ENCODE measurements around the gene CFAP61. TPM values are rescaled to one million over a fixed set of nuclear protein-coding genes. Genes with fewer than 3 reads are reported as not detected.

The CFAP61 gene
- total RNA-seq, 1 donor from 2014 or later: not detected

DNA sequence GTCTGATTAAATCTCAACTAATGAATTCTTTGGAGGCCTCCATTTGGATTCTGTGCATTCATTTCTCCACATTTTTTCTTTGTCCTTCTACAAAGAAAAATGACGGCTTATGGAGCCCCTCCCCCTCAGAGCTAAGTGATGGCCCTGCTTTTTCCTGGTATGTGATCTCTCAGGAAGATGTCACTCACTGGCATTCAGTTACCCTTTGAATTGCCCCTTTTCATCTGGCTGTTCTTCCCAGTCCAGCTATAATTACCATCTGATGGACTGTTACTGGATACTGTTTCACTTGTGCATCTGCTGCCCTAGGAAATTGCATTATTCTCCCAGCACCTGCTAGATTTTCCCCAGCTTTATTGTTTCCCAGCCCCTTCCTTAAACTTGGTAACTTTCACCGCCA lies 151.9 kb downstream of the CFAP61 start:
- H3K9ac ChIP-seq (ENCODE audit: low read length): no peak overlapping the region
- no peaks in the 10 kb centered on the region for H3K36me3 Mint-ChIP-seq (ENCODE audit: low read depth, unreplicated experiment)
- TF ChIP-seq, protein P1, sequence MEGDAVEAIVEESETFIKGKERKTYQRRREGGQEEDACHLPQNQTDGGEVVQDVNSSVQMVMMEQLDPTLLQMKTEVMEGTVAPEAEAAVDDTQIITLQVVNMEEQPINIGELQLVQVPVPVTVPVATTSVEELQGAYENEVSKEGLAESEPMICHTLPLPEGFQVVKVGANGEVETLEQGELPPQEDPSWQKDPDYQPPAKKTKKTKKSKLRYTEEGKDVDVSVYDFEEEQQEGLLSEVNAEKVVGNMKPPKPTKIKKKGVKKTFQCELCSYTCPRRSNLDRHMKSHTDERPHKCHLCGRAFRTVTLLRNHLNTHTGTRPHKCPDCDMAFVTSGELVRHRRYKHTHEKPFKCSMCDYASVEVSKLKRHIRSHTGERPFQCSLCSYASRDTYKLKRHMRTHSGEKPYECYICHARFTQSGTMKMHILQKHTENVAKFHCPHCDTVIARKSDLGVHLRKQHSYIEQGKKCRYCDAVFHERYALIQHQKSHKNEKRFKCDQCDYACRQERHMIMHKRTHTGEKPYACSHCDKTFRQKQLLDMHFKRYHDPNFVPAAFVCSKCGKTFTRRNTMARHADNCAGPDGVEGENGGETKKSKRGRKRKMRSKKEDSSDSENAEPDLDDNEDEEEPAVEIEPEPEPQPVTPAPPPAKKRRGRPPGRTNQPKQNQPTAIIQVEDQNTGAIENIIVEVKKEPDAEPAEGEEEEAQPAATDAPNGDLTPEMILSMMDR (IDR thresholded peaks at IDR 0.05; ENCODE audit: insufficient read depth, low read depth, low read length): no peak
- TF ChIP-seq EZH2 (IDR thresholded peaks at IDR 0.05; ENCODE audit: insufficient read depth, low read length): no peak
- H3K79me2 ChIP-seq (ENCODE audit: insufficient read depth, low read length): no peaks in the 10 kb centered on the region
- H3K27ac ChIP-seq (ENCODE audit: low read depth, low read length): no peak overlapping the region
- DNase-seq (ENCODE audit: low read depth) (no peak), FAIRE-seq (no peak)
- H3K27me3 Mint-ChIP-seq (ENCODE audit: low read depth, unreplicated experiment): no peaks in the 10 kb centered on the region
- no peaks in the 10 kb centered on the region for H3K9me3 Mint-ChIP-seq (ENCODE audit: unreplicated experiment)
- H3K4me2 ChIP-seq (ENCODE audit: low read length): no peak overlapping the region
- no peak overlapping the region for H2AFZ ChIP-seq (ENCODE audit: low read depth, low read length)
- H3K27me3 ChIP-seq (ENCODE audit: insufficient read depth, low read length): peaks cover under 1% of the 10 kb centered on the region
- H4K20me1 ChIP-seq (ENCODE audit: insufficient read depth, low read length): no peaks in the 10 kb centered on the region
- H3K9me3 ChIP-seq (ENCODE audit: insufficient read depth, low read depth, low read length): no peaks in the 10 kb centered on the region
- H3K4me3 ChIP-seq (ENCODE audit: insufficient read depth, low read depth, low read length): no peak overlapping the region
- no peak overlapping the region for H3K27ac Mint-ChIP-seq (ENCODE audit: unreplicated experiment)
- H3K4me1 Mint-ChIP-seq (ENCODE audit: low read depth, unreplicated experiment): peaks cover 8% of the 10 kb centered on the region
- H3K36me3 ChIP-seq (ENCODE audit: insufficient read depth, low read length): no peaks in the 10 kb centered on the region
- no peaks in the 10 kb centered on the region for H3K4me1 ChIP-seq (ENCODE audit: insufficient read depth, low read length)
- H3K4me3 Mint-ChIP-seq (ENCODE audit: unreplicated experiment): no peak overlapping the region

DNA sequence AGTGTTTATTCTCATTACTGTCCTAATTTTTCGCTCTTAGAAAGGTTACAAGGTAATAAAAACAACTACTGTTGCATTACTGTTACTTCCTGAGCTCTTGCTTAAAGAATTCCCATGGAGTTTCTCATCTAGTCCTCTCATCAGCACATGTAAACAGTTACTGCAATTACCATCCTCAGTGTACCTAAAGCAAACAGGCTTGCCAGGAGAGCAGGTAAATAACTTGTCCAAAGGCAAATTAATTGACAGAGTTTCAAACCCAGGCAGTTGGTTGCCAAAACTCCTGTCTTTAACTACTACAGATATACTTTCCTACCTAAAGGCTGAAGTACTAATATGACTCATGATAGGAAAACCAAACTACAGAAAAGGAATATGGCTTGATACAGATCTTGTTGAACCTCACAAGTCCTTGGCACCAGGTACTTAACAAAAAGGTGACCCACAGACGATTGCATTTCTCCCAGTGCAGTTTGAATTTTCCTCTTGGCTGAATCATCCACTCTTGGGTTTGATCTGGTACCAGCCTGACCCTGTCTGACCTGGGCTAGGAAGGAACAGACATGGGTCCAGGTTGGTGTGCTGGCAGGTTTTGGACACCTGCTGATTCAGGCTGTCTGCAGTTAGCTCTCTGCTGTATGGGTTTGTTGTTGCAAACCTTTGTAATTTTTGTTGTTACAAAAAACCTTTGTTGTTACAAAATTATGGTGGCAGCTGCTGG lies 153.0 kb downstream of the CFAP61 start:
- no peak overlapping the region for H3K4me2 ChIP-seq (ENCODE audit: low read length)
- H3K9ac ChIP-seq (ENCODE audit: low read length): no peak overlapping the region
- no peaks in the 10 kb centered on the region for H3K79me2 ChIP-seq (ENCODE audit: insufficient read depth, low read length)
- Mint-ChIP-seq H3K4me1 (ENCODE audit: low read depth, unreplicated experiment) (peaks cover 12% of the 10 kb centered on the region), H3K27ac (ENCODE audit: unreplicated experiment) (no peak overlapping the region), H3K9me3 (ENCODE audit: unreplicated experiment) (no peaks in the 10 kb centered on the region), H3K36me3 (ENCODE audit: low read depth, unreplicated experiment) (no peaks in the 10 kb centered on the region), H3K27me3 (ENCODE audit: low read depth, unreplicated experiment) (no peaks in the 10 kb centered on the region), H3K4me3 (ENCODE audit: unreplicated experiment) (no peak overlapping the region)
- H3K4me3 ChIP-seq (ENCODE audit: insufficient read depth, low read depth, low read length): no peak overlapping the region
- TF ChIP-seq EZH2 (IDR thresholded peaks at IDR 0.05; ENCODE audit: insufficient read depth, low read length): no peak
- TF ChIP-seq, protein P1 (IDR thresholded peaks at IDR 0.05; ENCODE audit: insufficient read depth, low read depth, low read length): no peak
- no peak overlapping the region for H3K27ac ChIP-seq (ENCODE audit: low read depth, low read length)
- H4K20me1 ChIP-seq (ENCODE audit: insufficient read depth, low read length): no peaks in the 10 kb centered on the region
- DNase-seq (ENCODE audit: low read depth) (no peak), FAIRE-seq (no peak)
- H3K4me1 ChIP-seq (ENCODE audit: insufficient read depth, low read length): no peaks in the 10 kb centered on the region
- H3K9me3 ChIP-seq (ENCODE audit: insufficient read depth, low read depth, low read length): no peaks in the 10 kb centered on the region
- H2AFZ ChIP-seq (ENCODE audit: low read depth, low read length): no peak overlapping the region
- H3K36me3 ChIP-seq (ENCODE audit: insufficient read depth, low read length): no peaks in the 10 kb centered on the region
- no peaks in the 10 kb centered on the region for H3K27me3 ChIP-seq (ENCODE audit: insufficient read depth, low read length)

DNA sequence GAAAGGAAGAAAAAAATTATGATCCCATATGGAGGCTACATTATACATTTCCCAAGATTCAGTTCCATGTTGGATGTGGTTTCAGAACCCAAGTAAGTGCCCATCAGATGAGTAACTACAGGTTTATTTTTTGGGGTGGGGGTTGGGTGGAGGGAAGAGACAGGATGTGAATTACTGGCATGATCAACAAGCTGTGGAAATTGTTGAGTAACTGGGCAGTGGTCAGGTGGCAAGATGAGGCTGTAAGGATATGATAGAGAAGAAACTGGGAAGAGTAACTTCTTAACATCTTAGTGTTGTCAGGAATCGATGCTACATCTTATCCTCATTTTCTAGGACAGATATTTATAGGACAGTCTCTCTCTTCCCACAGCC lies 153.5 kb downstream of the CFAP61 start:
- TF ChIP-seq EZH2 (IDR thresholded peaks at IDR 0.05; ENCODE audit: insufficient read depth, low read length): no peak
- TF ChIP-seq, protein P1 (IDR thresholded peaks at IDR 0.05; ENCODE audit: insufficient read depth, low read depth, low read length): no peak
- no peaks in the 10 kb centered on the region for H3K27me3 ChIP-seq (ENCODE audit: insufficient read depth, low read length)
- no peak overlapping the region for H3K4me3 ChIP-seq (ENCODE audit: insufficient read depth, low read depth, low read length)
- no peaks in the 10 kb centered on the region for H3K9me3 Mint-ChIP-seq (ENCODE audit: unreplicated experiment)
- FAIRE-seq (no peak), DNase-seq (ENCODE audit: low read depth) (no peak)
- H2AFZ ChIP-seq (ENCODE audit: low read depth, low read length): no peak overlapping the region
- no peak overlapping the region for H3K9ac ChIP-seq (ENCODE audit: low read length)
- no peak overlapping the region for H3K4me3 Mint-ChIP-seq (ENCODE audit: unreplicated experiment)
- no peaks in the 10 kb centered on the region for H3K36me3 ChIP-seq (ENCODE audit: insufficient read depth, low read length)
- H3K4me1 ChIP-seq (ENCODE audit: insufficient read depth, low read length): no peaks in the 10 kb centered on the region
- H3K27ac Mint-ChIP-seq (ENCODE audit: unreplicated experiment): no peak overlapping the region
- no peaks in the 10 kb centered on the region for H4K20me1 ChIP-seq (ENCODE audit: insufficient read depth, low read length)
- peaks cover 16% of the 10 kb centered on the region for H3K4me1 Mint-ChIP-seq (ENCODE audit: low read depth, unreplicated experiment)
- no peaks in the 10 kb centered on the region for H3K79me2 ChIP-seq (ENCODE audit: insufficient read depth, low read length)
- H3K27me3 Mint-ChIP-seq (ENCODE audit: low read depth, unreplicated experiment): no peaks in the 10 kb centered on the region
- no peak overlapping the region for H3K4me2 ChIP-seq (ENCODE audit: low read length)
- H3K9me3 ChIP-seq (ENCODE audit: insufficient read depth, low read depth, low read length): no peaks in the 10 kb centered on the region
- no peak overlapping the region for H3K27ac ChIP-seq (ENCODE audit: low read depth, low read length)
- no peaks in the 10 kb centered on the region for H3K36me3 Mint-ChIP-seq (ENCODE audit: low read depth, unreplicated experiment)

Measured in astrocyte (in vitro differentiated cells and primary cell).